Fibroblast of villous mesenchyme (primary cell): Measurements from ENCODE around the gene INSL6. TPM values are rescaled to one million over a fixed set of nuclear protein-coding genes. Genes with fewer than 3 reads are reported as not detected.
A peak's percentile ranks its signal among the peaks of the same experiment; 100 is the strongest.
"Not testable (repeated sequence)": the region's sequence is repeated elsewhere in the genome, so short reads cannot be mapped to it uniquely, and the experiment has no call there.

Source experiments
- DNase-seq: peaks from one replicate; pipeline ENCODE4 v3.0.0-alpha.2; 2010; ENCODE audit warnings: low read depth
- H3K4me3 ChIP-seq: 2 replicates; pipeline ENCODE4 v1.5.1; 2011; ENCODE audit warnings: low read depth, mild to moderate bottlenecking, low read length
- total RNA-seq: library from RNA; depleted of rRNA; stranded (reverse); fragments of >200 nt; gene quantifications from 2 replicates; pipeline ENCODE4 v1.2.3, GENCODE V29; 2012
- TF ChIP-seq, protein P1 (sequence below): IDR thresholded peaks from 2 replicates; pipeline ENCODE4 v1.5.1; 2012; ENCODE audit warnings: low read depth, mild to moderate bottlenecking, low read length; ENCODE audit not compliant: insufficient read depth

Gene INSL6
- total RNA-seq, 1 donor, result 0.43 TPM

DNA sequence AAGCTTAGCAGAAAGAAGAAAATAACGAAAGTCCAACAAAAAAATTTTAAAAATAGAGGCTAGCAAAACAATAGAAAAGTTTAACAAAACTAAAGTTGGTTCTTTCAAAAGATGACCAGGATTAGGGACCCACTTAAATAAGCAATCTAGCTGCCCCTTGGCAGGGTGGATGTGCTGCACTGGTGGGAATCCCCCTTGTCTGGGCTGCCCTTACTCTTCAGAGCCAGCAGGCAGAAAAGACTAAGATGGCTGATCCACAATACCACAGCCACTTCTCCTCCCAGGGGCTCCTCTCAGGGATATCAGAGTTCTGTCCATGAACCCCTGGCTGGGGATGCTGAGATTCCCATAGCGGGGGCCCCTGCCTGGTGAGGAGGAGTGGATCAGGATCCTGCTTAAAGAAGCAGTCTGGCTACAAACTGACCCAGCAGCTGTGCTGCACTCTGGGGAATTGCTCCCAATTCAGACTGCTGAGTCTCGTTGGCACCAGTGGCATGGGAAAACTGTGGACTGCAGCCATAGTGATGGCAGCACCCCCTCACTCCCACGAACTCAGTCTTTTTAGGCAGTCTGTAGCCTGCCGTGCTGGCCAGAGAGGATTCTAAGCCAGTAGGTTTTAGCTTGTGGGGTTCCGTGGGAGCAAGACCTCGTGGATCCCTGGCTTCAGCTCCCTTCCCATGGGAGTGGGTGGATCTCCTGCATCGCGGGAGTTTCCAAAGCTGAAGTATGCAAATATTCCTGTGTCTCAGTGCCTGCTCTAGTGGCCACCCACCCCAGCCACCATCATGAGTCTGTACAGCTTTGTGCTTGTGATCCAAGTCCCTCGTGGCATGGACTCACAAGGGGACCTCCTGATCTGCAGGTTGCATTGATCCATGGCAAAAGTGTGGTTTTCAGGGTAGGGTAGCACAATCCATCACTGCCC lies 2.9 kb upstream of the INSL6 start:
- DNase-seq, result no peak
- TF ChIP-seq, protein P1, sequence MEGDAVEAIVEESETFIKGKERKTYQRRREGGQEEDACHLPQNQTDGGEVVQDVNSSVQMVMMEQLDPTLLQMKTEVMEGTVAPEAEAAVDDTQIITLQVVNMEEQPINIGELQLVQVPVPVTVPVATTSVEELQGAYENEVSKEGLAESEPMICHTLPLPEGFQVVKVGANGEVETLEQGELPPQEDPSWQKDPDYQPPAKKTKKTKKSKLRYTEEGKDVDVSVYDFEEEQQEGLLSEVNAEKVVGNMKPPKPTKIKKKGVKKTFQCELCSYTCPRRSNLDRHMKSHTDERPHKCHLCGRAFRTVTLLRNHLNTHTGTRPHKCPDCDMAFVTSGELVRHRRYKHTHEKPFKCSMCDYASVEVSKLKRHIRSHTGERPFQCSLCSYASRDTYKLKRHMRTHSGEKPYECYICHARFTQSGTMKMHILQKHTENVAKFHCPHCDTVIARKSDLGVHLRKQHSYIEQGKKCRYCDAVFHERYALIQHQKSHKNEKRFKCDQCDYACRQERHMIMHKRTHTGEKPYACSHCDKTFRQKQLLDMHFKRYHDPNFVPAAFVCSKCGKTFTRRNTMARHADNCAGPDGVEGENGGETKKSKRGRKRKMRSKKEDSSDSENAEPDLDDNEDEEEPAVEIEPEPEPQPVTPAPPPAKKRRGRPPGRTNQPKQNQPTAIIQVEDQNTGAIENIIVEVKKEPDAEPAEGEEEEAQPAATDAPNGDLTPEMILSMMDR, result no peak

DNA sequence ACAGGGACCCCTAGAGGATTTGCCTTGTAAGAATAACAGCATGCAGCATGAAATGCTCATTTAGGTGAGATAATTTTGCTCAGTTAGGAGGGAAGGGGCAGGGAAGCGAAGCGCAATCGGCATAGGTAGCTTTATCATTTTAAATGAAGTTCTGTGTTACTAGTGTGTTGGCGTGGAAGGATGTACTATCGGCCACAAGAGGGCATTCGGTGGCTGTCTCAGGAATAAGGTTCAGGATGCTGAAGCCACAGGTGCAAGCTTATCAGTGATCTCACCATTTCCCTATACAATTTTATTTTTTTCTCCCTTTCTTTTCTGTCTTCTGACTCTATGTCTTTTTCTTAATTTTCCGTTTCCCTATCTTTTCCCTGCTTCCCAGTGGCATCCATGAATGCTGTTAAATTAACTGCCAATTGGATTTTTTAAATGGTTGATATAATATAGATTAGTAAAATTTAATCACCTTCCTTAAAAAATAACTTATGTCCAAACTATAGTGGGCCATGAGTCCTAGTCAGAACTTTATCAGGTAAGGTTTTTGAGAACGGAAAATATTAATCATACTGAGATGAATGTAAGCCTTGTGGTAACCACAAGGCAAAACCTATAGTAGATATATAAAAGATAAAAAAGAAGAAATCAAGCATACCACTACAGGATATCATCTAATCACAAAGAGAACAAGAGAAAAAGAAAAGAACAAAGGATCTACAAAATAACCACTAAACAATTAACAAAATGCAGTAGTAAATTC lies 1.2 kb upstream of the INSL6 start:
- TF ChIP-seq, protein P1, result peak; percentile 78
- DNase-seq, result peak; percentile 71
- H3K4me3 ChIP-seq, result no peak overlapping the region

More for the DNA sequence above, 2.9 kb upstream of the INSL6 start:
- no peak overlapping the region for H3K4me3 ChIP-seq

DNA sequence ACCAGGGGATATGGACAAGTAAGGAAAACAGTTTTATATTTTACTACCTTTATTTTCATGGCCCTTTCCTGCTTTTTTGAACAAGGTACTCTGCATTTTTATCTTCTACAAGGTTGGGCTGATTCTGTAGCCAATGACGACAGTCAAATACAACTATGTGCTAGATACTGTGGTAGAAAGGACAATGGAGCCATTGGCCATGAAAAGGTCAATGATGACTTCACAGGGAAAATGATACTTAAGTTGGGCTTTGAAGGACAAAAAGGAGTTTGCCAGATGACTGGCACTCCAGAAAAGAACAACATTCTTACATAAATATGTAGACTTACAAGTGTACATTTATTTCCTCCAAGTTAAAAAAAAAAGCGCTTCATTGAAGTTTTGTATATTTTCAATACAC lies 663 bp downstream of the INSL6 start:
- no peak overlapping the region for H3K4me3 ChIP-seq
- DNase-seq, result no peak
- TF ChIP-seq, protein P1, result no peak

DNA sequence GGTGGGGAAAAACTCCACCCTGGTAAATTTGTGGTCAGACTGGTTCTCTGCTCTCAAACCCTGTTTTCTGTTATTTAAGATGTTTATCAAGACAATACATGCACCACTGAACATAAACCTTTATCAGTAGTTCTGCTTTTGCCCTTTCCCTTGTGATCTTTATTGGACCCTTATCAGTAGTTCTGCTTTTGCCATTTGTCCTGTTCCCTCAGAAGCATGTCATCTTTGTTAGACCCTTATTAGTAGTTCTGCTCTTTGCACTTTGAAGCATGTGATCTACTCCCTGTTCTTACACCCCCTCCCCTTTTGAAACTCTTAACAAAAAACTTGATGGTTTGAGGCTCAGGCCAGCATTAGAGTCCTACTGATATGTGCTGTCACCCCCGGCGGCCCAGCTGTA lies 4.8 kb downstream of the INSL6 start:
- not testable (repeated sequence) for DNase-seq, H3K4me3 ChIP-seq

DNA sequence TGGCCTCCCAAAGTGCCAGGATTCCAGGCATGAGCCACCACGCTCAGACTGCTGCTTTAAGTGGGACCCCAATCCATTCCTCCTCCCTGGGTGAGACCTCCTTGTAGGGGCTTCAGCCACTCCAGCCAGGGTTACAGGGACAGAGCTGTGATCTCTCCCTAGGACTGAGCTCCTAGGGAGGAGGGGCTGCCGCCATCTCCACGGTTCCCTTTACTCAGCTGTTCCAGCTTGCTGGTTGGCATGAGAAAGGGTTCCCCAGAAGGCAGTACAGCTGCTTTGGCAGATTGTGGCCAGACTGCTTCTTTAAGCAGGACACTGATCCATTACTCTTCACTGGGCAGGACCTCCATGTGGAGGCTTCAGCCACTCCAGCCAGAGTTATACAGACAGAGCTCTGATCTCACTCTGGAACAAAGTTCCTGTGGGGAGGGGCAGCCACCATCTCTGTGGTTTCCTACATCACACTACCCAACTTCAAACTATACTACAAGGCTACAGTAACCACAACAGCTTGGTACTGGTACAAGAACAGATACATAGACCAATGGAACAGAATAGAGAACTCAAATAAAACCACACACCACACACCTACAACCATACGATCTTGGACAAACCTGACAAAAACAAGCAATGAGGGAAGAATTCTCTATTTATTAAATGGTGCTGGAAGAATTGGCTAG lies 7.2 kb downstream of the INSL6 start:
- H3K4me3 ChIP-seq, result no peak overlapping the region
- TF ChIP-seq, protein P1, result no peak
- DNase-seq, result no peak

DNA sequence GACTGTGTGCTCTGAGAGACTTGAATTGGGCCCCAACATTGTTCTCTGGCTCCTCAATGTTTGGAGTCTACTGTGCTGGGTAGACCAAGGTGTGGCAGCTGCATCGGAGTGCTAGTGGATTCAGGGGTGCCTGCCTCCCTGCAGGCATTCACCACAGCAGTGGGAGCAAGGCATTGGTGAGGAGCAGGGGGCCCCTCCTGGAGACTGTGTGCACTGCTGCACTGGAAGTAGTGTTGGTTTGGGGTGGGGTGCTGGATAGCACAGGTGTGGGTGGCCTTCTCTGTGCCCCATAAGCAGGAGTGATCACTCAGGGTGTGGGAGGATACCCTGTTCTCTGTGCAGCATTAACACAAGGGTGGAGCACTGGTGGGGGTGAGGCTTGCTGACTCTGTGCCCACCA lies 39.2 kb downstream of the INSL6 start:
- DNase-seq, result no peak
- H3K4me3 ChIP-seq, result no peak overlapping the region

More for the DNA sequence above, 39.2 kb downstream of the INSL6 start:
- TF ChIP-seq, protein P1, result no peak
